OCI-LY7 (cell line): ENCODE data around the gene C8A.

Experiments
- CTCF ChIP-seq: fragments of 200-600 bp; sonication (generic); conservative IDR thresholded peaks from 2 replicates; pipeline ENCODE4 v1.5.1; 2014; ENCODE audit warnings: mild to moderate bottlenecking, antibody characterized with exemption, low read length, moderate library complexity, mixed read lengths
- EZH2phosphoT487 ChIP-seq: fragments of 200-600 bp; sonication (generic); IDR thresholded peaks from 2 replicates; pipeline ENCODE4 v1.6.1; 2018; ENCODE audit warnings: low read depth, borderline replicate concordance, mild to moderate bottlenecking, mixed run types, antibody characterized with exemption, low read length, moderate library complexity, mixed read lengths

- TF ChIP-seq CTCF, result no peak
- no peak for TF ChIP-seq EZH2phosphoT487
Observed at GRCh38 chr1:56881417-56881816, 26.8 kb downstream of the C8A start.
